Stimulated activated CD8-positive, alpha-beta memory T cell treated with anti-CD3 and anti-CD28 coated beads, Interleukin-2, amount 100 ng/mL, for 48 hours (primary cell): ENCODE data around the gene KASH5.

Experiments
- DNase-seq, 2 donors: peaks; one replicate each; pipeline ENCODE4 v3.0.0-alpha.2; 2020; ENCODE audit warnings: low read depth in 2 of 2

The KASH5 gene

DNA sequence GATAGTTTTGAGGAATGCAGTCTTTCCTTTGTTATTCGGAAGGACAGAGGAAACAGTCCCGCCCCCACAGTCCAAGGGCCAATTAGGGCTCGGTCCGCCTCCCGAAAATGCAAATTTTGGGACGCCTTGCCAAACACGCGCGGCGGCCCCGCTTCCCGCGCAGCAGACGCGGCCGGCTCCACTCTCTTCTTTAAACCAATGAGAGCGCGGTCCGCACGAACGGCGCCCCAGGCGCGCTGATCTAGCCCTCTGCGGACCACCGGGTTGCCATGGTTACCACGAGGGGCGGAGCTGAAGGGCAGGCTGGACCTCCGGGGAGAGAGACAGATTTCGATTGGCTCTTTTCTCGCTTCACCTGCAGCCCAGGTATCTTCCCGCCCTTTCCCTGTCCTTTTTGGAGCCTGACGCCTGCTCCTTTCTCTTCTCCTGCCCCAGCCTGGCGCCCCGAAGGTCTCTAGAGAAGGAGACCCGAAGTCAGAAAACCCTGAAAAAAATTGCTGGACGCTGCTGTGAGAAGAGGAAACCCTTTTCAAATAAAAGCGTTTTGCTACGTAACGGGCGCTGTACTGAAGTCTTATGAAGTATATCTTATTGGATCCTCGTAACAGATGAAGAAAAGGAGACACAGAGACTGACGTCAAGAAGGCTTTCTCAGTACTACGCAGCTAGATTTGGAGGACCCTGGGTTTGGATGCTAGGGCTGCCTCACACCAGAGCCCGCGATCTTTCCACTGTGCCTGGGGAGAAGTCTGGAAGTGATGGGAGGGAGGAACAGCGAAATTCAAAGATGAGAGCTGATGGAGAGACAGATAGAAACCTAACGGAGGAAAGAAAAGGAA lies 33.2 kb downstream of the KASH5 start:
- DNase-seq = peak in 1 of 2 donors; percentile 49

DNA sequence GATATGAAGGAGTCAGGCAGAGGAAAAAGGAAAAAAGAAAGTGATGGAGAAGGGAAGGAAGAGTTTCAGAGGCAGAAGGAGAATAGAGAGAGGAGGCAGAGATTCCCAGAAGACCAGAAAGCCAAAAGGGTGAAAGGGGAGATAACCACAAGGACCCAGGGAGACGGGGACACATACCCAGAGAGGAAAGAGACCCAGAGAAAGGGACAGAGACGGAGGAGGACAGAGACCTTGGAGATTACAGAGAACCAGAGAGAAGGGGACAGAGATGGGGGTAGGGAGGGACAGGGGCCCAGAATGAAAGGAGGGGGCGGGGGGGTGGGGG lies 33.8 kb downstream of the KASH5 start:
- DNase-seq = no peak

DNA sequence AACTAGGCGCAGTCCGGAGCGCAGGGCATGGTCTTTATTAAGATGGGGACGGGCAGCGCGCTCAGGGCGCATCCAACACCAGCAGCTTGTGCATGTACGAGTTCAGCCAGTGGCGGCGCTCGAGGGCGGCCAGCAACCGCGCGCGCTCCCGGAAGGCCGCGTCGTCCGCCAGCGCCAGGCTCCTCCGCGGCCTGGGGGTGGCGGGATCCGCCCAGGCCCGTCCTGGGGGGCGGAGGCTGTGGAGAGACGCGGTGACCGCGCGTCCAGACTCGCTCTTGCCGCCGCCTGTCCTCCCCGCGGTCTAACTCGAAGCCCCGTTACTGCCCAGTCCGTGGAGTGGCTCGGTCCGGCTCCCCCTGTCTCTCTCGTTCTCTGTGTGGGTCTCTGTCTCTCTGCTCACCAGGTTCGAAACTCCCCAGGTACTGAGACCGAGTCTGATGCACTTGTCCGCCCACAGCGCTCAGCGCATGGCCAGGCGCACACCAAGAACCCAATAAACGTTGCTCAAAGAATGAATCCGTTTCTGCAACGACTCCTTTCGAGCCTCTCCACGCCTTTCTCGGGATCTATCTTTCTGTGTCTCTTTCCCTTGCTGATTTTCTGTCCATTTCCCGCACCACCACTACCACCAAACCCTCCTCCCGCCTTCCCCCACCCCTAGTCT lies 34.5 kb downstream of the KASH5 start:
- peak in 1 of 2 donors; percentile 41 for DNase-seq

DNA sequence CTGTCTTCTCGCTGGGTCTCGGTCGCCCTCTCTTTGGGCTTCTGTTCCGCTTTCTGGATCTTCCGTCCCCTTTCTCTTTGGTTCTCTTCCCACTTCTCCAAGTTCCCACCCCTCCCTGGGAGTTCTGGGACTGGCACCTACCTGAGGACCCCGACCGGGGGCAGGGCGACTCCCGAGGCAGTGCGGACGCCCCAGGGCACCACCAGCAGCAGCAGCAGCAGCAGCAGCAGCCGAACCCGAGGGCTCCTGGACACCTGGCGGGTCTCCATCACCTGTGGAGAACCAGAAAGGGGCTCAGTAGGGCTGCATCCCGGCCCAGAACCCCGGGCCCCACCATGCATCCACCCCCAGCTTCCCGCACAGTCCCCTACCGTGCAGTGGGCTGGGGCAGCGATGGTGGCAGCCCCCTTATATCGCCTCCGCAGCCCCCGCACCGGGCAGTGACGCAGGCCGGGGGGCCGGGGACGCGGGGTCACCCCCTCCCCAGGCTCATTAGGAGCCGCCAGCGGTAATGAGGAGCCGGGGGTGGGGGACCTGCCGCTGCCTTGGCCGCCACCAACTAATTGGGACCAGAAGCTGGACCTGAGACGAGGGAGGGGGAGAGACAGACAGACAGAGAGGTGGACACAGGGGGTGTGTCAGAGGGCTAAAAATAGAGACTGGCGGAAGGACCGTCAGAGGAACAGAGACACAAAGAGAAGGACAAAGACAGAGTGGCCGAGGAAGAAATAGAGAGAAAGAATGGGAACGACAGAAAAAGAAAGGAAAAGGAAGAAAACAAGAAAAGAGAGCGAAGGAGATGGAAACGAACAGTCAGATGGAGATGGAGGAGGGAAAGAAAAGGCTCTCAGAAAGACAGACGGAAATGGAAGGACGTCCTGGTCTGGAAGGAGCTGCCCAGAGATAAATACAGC lies 35.3 kb downstream of the KASH5 start, which contains the start of gene PTH2:
Gene PTH2 (minus strand): TSS at position 371 of the 914 bp plus-strand sequence. CDS start 102 bp downstream, at position 269.
- no peak for DNase-seq

DNA sequence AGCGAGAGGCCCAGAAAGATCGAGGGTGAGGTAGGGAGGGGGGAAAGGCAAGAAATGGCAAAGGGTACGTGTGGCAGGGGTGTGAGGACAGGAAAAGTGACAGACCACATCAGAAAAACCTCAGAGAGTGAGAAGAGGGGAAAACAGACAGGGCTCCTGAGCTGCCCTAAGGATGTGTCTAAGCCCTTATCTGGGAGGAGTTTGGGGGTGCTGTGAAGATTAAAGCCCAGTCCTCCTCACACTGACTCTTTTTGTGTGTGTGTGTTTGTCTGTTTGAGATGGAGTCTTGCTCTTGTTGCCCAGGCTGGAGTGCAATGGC lies 35.9 kb downstream of the KASH5 start:
- DNase-seq = no peak

DNA sequence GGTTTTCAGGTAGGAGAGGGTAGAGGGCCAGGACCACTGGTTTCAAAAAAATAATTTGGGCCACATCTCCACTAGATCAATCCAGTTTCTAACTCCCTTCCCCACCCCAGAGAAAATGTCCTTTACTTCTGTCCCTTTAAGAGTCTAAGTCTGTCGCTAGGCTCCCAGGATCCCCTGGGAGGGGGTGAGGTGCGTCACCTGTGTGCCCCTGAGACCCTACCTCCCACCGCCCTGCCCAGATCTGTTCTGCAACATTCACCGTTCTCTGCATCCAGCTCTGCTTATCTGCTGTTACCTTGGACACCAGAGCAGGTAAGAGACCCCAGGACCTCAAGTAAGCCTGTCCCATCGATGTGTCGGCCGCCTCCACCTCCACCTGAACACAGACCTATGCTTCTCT lies 37.1 kb downstream of the KASH5 start, which contains the start of gene GFY:
Gene GFY (plus strand): TSS at position 211 of the 400 bp plus-strand sequence. CDS start 1,043 bp downstream, outside the sequence.
- no peak for DNase-seq

DNA sequence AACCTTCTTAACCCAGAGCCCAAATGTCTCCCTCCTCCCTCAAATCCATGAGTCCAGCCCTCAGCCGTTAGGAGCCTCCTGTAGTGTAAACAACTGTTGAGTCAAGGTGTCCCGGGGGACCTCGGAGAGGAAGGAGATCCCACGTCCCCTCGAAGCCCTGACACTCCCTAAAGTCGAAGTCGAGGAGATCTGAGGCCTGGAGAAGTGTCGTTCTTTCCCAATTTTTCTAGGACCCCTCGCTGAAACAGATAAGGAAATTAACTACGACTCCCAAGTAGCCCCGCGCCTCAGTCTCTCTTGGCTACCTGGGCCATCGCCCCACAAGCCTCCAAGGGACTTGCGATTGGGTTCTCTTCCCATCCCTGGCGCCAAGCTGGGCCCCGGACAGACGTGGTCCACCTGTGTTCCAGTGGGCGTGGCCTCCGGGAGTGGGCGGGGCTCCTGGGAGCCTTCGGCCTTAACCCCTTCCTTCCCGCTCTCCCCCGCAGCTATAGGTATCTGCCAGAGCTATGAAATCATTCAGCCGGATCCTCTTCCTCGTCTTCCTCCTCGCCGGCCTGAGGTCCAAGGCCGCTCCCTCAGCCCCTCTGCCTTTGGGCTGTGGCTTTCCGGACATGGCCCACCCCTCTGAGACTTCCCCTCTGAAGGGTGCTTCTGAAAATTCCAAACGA lies 38.0 kb downstream of the KASH5 start:
- peak in 1 of 2 donors; percentile 30 for DNase-seq

DNA sequence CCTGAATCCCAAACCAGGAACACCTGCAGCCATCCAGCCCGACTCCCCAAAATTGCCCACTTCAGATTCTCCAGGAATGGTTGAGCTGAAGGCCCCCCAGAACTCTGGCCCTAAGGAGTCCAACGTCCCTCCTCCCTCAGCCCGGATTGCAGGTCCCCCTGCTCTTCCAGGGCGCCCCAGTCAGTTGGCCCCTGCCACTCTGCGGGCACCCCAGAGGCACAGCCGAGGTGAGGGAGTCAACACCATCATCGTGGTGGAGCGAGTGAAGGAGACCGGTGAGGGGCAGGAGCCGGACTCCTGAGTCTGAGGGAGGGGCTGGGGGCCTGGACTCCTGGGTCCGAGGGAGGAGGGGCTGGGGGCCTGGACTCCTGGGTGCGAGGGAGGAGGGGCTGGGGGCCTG lies 39.3 kb downstream of the KASH5 start:
- no peak for DNase-seq

DNA sequence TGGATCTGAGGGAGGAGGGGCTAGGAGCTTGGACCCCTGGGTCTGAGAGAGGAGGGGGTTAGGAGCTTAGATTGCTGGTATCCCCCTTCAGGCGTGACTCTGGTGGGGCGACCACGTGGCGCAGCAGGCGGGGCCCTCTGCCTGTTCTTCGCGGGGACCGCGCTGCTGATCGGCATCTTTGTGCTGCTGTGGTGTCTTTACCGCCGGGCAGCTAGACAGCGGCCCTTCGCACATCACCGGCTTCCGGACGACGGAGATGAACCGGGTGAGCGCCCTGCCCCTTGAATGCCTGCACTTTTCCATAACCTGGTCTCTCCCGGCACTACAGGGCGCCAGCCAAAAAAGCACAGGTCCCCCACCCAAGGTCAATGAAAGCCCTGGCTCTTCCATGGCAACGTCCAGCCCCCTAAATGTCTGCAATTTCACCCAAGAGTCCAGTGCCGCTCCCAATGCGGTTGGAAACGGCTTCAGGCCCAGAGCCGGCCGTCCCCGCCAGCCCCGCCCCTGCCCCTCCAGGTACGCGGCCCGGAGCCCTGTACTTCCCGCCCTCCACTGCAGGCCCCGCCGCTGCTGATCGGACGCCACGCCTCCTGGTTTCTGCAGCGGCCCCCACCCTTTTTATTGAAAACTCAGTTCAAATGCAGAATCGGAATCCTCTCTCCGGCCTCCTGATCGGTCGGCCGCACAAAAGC lies 40.0 kb downstream of the KASH5 start:
- DNase-seq = no peak

DNA sequence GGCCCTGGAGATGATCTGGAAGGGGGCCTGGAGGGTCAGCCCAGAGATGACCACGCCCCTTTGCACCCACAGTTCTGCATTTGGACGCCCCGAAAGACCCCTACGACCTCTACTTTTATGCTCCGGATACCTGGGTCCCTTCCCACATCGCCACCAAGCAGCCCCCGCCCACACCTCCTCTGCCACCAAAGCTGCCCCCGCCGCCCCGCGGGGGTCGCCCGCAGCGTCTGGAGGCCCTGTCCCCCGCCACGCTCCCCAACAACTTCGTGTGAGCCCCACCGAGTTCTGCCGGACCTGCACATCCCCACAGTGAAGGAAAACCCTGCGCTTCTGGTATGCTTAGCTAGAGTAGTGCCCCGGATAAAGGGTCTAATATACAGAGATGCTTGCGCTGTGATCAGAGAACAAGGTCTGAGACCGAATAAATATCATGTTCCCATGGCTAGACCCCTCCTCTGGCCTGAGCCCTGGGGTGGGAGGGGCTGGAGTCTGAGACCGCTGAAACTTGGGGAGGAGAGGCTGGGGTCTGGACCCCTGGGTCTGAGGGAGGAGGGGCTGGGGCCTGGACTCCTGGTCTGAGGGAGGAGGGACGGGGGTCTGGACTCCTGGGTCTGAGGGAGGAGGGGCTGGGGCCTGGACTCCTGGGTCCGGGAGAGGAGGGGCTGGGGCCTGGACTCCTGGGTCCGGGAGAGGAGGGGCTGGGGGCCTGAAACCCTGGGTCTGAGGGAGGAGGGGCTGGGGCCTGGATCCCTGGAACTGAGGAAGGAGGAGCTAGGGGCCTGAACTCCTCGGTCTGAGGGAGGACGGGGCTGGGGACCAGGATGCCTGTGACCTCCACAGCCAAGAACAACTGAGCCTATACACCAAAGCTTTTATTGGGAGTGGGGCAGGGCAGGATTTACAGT lies 40.8 kb downstream of the KASH5 start:
- no peak for DNase-seq

DNA sequence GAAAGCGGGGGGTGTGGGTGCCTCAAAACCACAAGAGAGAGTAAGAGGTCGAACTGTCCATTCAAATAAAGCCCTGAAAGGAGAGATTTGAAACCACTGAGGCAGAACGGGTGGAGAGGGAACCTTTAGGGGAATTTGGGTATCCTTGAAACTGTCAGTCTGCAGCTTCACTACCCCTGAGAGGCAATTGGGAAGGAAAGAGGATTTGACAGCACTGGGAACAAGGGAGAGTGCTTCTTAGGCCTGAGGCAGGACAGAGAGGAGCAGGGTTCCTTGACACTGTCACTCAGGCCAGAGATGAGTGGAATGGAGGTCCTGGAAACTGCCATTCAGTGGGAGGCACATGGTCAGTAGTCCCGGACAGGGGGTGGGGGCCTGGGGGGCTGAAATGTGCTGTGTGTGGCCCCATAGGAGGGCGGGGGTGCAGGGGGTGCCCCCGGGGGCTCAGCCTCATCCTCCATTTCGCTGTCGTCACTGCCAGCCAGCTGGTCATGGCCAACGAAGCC lies 42.2 kb downstream of the KASH5 start:
- no peak for DNase-seq

DNA sequence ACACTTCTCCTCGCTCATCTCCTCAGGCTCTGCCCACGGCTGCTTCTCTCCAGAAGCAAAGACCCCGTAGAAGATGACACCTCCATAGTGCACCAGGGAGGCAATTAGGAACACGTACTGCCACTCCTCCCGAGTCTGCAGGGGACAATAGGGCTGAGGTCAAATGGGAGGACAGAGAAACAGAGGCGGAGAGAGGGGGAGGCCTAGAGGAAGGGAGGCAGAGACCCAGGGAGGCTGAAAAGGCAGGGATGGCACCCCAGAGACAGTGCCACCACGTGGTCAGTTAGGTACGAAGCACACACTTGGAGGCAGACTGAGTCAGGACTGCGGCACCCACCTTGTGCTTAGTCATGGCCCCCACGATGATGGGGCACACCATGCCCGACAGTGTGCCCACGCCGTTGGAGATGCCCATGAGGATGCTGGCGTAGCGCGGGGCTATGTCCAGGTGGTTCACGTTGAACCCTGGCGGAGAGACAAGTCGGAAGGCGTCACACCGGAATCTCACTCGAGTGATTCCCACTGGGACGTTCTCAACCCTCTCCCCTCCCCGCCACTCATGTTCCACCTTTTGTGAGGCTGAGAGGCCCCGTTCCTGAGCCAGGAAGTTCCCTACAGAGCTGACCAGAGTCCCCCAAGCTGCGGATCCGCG lies 42.8 kb downstream of the KASH5 start:
- no peak for DNase-seq

DNA sequence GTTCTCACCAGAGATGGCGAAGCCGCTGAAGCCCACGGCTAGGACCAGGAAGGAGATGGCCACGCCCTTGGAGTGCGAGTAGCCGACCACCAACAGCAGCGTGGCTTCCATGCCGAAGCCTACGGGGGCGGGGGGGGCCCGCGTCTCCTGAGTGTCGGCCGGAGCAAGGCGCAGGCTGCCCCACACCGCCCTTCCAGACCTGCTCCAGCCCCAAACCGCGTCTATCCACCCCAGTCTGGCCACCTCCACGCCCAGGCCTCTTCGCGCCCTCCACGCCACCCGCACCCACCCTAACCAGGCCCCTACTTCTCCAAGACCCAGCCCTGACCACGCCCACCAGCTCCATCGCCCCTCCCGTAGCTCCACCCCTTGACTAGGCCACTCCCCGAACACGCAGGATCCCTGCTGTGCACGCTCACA lies 43.3 kb downstream of the KASH5 start:
- DNase-seq = no peak

DNA sequence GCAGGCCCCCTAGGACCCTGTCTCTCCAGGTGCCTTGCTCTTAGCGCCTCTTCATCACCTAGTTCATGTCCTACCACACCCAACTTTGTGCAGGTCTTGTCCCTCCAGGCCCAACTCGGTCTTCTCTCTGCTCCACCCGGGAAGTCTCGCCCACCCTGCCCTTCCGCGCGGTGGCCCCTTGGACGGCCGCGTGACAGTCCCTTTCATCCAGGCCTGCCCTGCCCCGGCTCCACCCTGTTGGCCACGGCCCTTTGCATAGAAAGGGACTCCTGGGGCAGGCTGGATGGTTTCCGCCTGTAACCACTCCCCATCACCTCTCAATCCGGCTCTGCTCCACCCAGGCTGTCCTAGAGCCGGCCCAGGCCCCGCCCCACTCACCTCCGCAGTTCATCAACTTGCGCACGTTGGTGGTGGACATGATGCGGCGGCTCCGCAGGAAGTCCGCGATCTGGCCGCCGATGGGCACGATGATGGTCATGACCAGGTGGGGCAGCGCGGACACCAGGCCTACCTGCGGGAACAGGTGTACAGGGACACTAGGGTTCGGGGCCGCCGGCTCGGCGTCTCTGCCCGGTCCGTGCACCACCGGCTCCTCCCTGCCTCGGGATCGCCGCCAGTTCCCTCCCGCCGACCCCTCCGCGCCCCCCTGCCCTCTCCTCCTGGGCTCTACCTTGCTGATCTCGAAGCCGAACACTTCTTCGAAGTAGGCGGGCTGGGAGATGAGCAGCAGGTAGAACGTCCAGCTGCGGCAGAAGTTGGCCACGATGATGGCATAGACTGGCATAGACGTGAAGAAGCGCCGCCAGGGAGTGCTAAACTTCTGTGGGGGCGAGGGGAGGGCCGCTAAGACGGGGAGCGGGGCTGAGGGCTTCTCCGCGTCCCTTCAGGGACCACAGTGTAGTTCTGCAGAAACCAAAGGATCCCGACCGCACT lies 44.4 kb downstream of the KASH5 start:
- DNase-seq = no peak

DNA sequence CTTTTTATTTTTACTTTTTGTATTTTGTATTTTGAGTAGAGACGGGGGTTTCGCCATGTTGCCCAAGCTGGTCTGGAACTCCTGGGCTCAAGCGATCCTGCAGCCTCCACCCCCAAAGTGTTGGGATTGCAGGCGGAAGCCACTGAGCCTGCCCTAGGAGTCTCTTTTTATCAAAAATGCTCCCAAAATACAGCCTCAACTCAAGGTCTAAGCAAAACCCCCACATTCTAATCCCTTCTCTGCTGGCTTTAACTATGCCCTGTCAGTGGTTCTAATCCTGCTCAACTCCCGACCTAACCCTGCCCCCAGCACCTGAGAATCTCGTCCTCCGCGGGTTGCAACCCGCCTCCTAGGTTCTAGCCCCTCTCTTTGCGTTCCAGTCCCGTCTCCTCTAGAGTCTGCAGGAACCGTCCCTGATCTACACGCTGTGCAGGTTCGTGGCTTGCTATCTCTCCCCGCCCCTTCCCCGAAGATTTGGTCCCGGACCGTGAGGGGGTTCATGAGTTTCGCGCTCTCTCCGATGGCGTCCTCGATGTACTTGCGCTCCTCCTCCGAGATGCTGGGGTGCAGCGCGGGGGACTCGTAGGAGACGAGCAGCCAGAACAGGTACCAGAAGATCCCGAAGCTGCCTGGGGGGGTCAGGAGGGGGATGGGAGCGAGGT lies 45.3 kb downstream of the KASH5 start:
- DNase-seq = no peak

DNA sequence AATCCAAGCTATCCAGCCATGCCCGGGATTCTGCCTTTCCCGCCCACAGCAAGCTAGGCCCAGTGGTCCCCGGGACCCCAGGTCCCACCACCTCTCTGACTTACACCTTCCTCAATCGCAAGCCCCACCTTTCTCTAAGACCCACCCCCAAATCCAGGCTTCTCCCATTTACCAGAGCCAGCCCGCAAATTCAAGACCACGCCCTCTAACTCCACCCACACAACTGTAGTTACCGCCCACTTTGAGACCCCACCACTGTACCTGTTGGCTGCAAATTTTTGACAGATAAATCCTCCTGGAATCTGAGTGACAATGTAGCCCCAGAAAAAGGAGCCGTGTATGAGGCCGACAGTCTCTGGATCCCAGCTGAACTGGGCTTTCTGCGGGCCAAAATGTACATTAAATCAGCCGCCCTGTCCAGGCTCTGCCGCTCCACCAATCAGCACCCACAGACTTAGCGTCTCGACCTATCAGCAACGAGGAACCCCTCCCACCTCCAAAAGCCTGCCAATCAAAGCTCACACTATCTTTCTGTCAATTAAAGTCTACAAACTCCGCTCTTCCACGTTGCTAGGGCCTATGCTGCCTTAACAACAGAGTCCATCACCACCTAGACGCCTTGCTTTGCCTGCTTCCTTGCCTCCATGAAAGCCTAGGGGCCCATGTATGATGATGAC lies 47.0 kb downstream of the KASH5 start:
- DNase-seq = no peak

DNA sequence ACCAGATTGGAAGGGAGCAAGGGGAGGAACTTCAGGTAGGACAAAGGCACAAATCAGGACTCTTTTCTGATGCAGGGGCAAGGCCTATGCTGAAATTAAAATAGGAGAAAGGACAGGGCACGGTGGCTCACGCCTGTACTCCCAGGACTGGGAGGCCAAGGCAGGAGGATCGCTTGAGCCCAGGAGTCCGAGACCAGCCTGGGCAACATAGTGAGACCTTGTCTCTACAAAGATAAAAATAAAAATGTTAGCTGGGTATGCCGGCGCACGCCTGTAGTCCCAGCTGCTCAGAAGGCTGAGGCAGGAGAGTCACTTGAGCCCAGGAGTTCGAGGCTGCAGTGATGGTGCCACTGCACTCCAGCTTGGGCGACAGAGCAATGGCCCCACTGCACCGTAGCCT lies 47.6 kb downstream of the KASH5 start:
- no peak for DNase-seq
